Activated B cell treated with CpG ODN at 0.5 μM for 24 hours (primary cell): Measurements from ENCODE around the gene DRAM1. TPM values are rescaled to one million over a fixed set of nuclear protein-coding genes. Genes with fewer than 3 reads are reported as not detected.

Experiments
- ATAC-seq: fragments of 200-7000 bp; cut with Tn5 transposase; one replicate; pipeline ENCODE4 v1.10.0; 2021; ENCODE audit warnings: low read depth, mild to moderate bottlenecking, moderate library complexity
- CTCF ChIA-PET: fragments of 350-600 bp; sonication (Branson Sonifier 250); formaldehyde crosslinking; loops from one replicate; lab custom pipeline; 2021; ENCODE audit warnings: antibody characterized with exemption; lab: Charles Lee
- POLR2A ChIA-PET: fragments of 350-600 bp; sonication (Branson Sonifier 250); formaldehyde crosslinking; loops from one replicate; lab custom pipeline; 2021; ENCODE audit warnings: antibody characterized with exemption; lab: Charles Lee
- DNase-seq: peaks from one replicate; pipeline ENCODE4 v3.0.0; 2022
- H3K27ac Mint-ChIP-seq: one replicate; pipeline ENCODE4 v1.8.0; 2020; ENCODE audit warnings: mixed read lengths
- H3K27me3 Mint-ChIP-seq: one replicate; pipeline ENCODE4 v1.8.0; 2021; ENCODE audit warnings: mixed read lengths
- H3K36me3 Mint-ChIP-seq: one replicate; pipeline ENCODE4 v1.8.0; 2021; ENCODE audit warnings: low read depth, mixed read lengths
- H3K4me1 Mint-ChIP-seq: one replicate; pipeline ENCODE4 v1.8.0; 2021; ENCODE audit warnings: mixed read lengths
- H3K4me3 Mint-ChIP-seq: one replicate; pipeline ENCODE4 v1.8.0; 2020; ENCODE audit warnings: mild to moderate bottlenecking, mixed read lengths
- H3K9me3 Mint-ChIP-seq: one replicate; pipeline ENCODE4 v1.8.0; 2020; ENCODE audit warnings: mixed read lengths
- CTCF ChIP-seq: fragments of 200-600 bp; IDR thresholded peaks from one replicate; pipeline ENCODE4 v1.8.0; 2022; ENCODE audit warnings: antibody characterized with exemption, mild to moderate bottlenecking
- intact Hi-C: fragments of 100-400 bp; cut with micrococcal nuclease; formaldehyde crosslinking; loops from one replicate; pipeline ENCODE4 v1.15.1; 2024
- total RNA-seq: library from RNA; stranded (reverse); gene quantifications from 2 replicates; pipeline ENCODE4 v1.2.3, GENCODE V29; 2022

DRAM1 gene
- total RNA-seq, 1 donor from 2014 or later = 11.5 TPM

GRCh38 chr12:101832030-101832429 is 45.4 kb upstream of the DRAM1 start:
- CTCF ChIA-PET = interaction anchor here (2.8 to 6.5 kb wide), 3 partner anchors 8 to 88 kb away, joined by 14 to 50 read pairs (median 34); no protein-coding TSS in a partner anchor
- Mint-ChIP-seq H3K36me3 (peaks cover 3% of the 10 kb centered on the region), H3K9me3 (no peaks in the 10 kb centered on the region), H3K4me1 (peaks cover 24% of the 10 kb centered on the region), H3K27me3 (no peaks in the 10 kb centered on the region), H3K27ac (no peak overlapping the region), H3K4me3 (no peak overlapping the region)
- ATAC-seq = no peak
- DNase-seq = no peak
- no peak for TF ChIP-seq CTCF
- intact Hi-C loops = loop anchor here (5.0 kb wide), 2 partner anchors 935 to 1630 kb away; partner anchors contain the start of gene ACTR6
- POLR2A ChIA-PET = interaction anchor here (3.0 kb wide), 1 partner anchor 425 kb away, joined by 16 read pairs; the partner anchor contains the start of gene ARL1

DNA sequence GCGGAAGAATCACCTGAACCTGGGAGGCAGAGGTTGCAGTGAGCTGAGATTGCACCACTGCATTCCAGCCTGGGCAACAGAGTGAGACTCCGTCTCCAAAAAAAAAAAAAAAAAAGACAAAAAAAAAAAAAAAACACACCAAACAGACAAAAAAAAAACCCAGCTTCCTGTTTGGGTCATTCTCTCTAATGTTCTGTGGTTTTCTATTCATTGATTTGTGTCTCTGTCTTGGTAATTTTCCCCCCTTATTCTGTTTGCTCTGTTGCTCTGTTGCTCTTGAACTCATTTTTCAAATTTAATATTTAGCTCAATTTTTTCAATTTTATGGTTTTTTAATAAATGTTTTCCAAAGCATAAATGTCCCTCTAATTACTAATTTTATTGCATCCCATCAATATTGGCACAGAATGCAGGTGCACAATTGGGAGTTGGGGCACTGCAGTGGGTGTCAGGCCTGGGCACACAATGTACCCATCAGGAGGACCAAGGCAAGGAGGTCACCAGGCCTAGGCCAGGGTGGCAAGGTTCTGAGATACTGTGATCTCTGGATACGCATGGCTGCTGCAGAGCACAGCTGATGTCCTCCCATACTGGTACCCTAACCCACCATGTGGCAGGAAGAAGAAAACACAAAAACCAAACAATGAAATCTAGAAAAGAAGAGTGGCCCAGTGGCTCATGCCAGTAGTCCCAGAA is 38.6 kb upstream of the DRAM1 start:
- POLR2A ChIA-PET = interaction anchor here (0.6 to 2.0 kb wide), 8 partner anchors 9 to 431 kb away, joined by 3 to 8 read pairs (median 6); partner anchors contain the start of genes ARL1 and DRAM1

DNA sequence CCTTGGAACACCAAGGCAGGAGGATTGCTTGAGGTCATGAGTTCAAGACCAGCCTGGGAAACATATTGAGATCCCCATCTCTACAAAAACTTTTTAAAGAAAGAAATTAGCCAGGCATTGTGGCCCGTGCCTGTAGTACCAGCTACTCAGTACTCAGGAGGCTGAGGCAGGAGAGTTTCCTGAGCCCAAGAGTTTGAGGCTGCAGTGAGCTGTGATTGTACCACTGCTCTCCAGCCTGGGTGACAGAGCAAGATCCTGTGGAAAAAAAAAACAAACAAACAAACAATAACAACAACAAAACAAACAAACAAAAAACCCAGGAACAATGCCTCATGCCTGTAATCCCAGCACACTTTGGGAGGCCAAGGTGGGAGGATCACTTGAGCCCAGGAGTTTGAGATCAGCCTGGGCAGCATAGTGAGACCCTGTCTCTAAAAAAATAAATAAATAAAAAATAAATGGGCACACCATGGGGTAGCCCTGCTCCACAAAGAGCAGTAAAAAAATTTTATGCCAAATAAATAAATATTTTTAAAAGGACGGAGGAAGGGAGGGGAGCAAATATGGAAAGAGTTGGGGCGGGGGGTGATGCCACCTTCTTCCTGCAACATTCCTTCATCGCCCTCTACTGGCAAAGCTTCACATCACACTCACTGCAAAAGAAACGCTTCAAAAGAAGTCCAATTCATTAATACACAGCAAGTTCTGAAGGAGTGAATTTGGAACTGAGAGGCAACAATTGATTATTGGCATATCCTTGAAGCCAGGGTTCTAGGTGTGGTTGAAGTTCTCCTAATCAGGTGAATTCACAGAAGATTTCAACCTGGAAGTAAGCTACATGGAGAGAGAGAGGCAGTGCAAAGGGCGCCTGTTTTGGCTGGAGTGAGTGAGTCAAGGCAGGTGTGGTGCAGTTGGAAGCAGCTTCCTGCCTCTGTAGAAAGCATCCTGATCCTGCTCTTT is 37.8 kb upstream of the DRAM1 start:
- Mint-ChIP-seq H3K27me3 (no peaks in the 10 kb centered on the region), H3K9me3 (no peaks in the 10 kb centered on the region), H3K4me1 (peaks cover 21% of the 10 kb centered on the region), H3K36me3 (no peaks in the 10 kb centered on the region), H3K27ac (no peak overlapping the region), H3K4me3 (no peak overlapping the region)
- ATAC-seq (peak; percentile 82), DNase-seq (no peak)
- CTCF ChIA-PET = interaction anchor here (0.7 to 6.7 kb wide), 22 partner anchors 10 to 428 kb away, joined by 3 to 70 read pairs (median 4); partner anchors contain the start of genes DRAM1 and GNPTAB
- intact Hi-C loops = loop anchor here (1.0 to 2.0 kb wide), 6 partner anchors 8 to 425 kb away; partner anchors contain the start of gene DRAM1
- POLR2A ChIA-PET = interaction anchor here (0.6 to 2.0 kb wide), 7 partner anchors 10 to 432 kb away, joined by 3 to 8 read pairs (median 3); partner anchors contain the start of genes ARL1 and DRAM1
- peak; percentile 77 for TF ChIP-seq CTCF

More for the DNA sequence above, 38.6 kb upstream of the DRAM1 start:
- no peaks in the 10 kb centered on the region for H3K9me3 Mint-ChIP-seq
- H3K4me1 Mint-ChIP-seq = peaks cover 21% of the 10 kb centered on the region
- ATAC-seq (peak; percentile 45), DNase-seq (peak; percentile 16)
- no peaks in the 10 kb centered on the region for H3K27me3 Mint-ChIP-seq
- peak overlapping the region; percentile 24 for H3K4me3 Mint-ChIP-seq
- peak overlapping the region; percentile 65 for H3K27ac Mint-ChIP-seq
- intact Hi-C loops = loop anchor here (1.0 to 2.0 kb wide), 6 partner anchors 7 to 424 kb away; partner anchors contain the start of gene DRAM1
- no peak for TF ChIP-seq CTCF
- H3K36me3 Mint-ChIP-seq = no peaks in the 10 kb centered on the region
- CTCF ChIA-PET = interaction anchor here (0.7 to 6.7 kb wide), 12 partner anchors 10 to 428 kb away, joined by 3 to 70 read pairs (median 4); partner anchors contain the start of gene GNPTAB

DNA sequence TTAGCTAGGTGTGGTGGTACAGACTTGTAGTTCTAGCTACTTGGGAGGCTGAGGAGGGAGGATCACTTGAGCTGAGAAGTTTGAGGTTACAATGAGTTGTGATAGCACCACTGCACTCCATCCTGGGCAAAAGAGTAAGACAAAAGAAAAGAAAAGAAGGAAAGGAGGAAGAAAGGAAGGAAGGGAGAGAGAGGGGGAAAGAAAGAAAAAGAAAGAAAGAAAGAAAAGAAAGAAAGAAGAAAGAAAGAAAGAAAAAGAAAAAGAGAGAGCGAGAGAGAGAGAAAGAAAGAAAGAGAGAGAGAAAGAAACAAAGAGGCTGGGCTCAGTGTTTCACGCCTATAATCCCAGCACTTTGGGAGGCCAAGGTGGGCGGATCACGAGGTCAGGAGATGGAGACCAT is 36.3 kb upstream of the DRAM1 start:
- Mint-ChIP-seq H3K4me1 (peaks cover 21% of the 10 kb centered on the region), H3K27me3 (no peaks in the 10 kb centered on the region), H3K9me3 (no peaks in the 10 kb centered on the region), H3K4me3 (no peak overlapping the region), H3K36me3 (no peaks in the 10 kb centered on the region), H3K27ac (no peak overlapping the region)
- POLR2A ChIA-PET = no interaction called here
- DNase-seq = no peak
- intact Hi-C loops = no loop called here
- ATAC-seq = no peak
- no peak for TF ChIP-seq CTCF
- CTCF ChIA-PET = interaction anchor here (0.7 to 6.7 kb wide), 7 partner anchors 12 to 270 kb away, joined by 3 to 70 read pairs (median 7); partner anchors contain the start of gene GNPTAB
